Colonic mucosa (tissue), 4 donors: ENCODE data around the gene BBX. TPM values are rescaled to one million over a fixed set of nuclear protein-coding genes. Genes with fewer than 3 reads are reported as not detected.

Source experiments
- DNase-seq: peaks from one replicate; pipeline ENCODE4 v3.0.0-alpha.2; 2020
- H3K27ac ChIP-seq: fragments of 200-600 bp; one replicate; pipeline ENCODE4 v1.8.0; 2021
- H3K27me3 ChIP-seq: fragments of 200-600 bp; one replicate; pipeline ENCODE4 v1.8.0; 2021
- H3K36me3 ChIP-seq: fragments of 200-600 bp; one replicate; pipeline ENCODE4 v1.8.0; 2021
- H3K4me1 ChIP-seq: fragments of 200-600 bp; one replicate; pipeline ENCODE4 v1.8.0; 2021; ENCODE audit warnings: mild to moderate bottlenecking
- H3K4me3 ChIP-seq: fragments of 200-600 bp; one replicate; pipeline ENCODE4 v1.8.0; 2021
- H3K9ac ChIP-seq, 2 donors: one replicate each; pipeline ENCODE4 v1.7.0; 2013; ENCODE audit warnings: control low read depth in 2 of 2, low read depth in 2 of 2, low read length in 2 of 2
- H3K9me3 ChIP-seq: fragments of 200-600 bp; one replicate; pipeline ENCODE4 v1.8.0; 2021
- CTCF ChIP-seq: fragments of 200-600 bp; IDR thresholded peaks from one replicate; pipeline ENCODE4 v1.8.0; 2022; ENCODE audit warnings: antibody characterized with exemption, mild to moderate bottlenecking
- intact Hi-C: fragments of 100-400 bp; cut with DNase I; formaldehyde crosslinking; loops from one replicate; pipeline ENCODE4 v1.14.1; 2022
- total RNA-seq, 2 donors: library from RNA; stranded (reverse); fragmentation: NEBNext Ultra II Directional in 1 of 2; extraction: Animal tissue kit (Norgen Biotek cat#: 25700) in 1 of 2; gene quantifications; one replicate each; pipeline ENCODE4 v1.2.1, GENCODE V29; 2021
- donor health status: healthy.
- donor health status: DM: no; HTN: no; CAD: no.
- donor health status: DM: no; HTN: no; CAD: no.

The BBX gene
- total RNA-seq, 2 donors from 2014 or later, result 21.5 to 44.3 TPM

- no peak for DNase-seq
- Histone ChIP-seq H3K9ac (no peak overlapping the region), H3K4me1 (no peaks in the 10 kb centered on the region), H3K9me3 (no peaks in the 10 kb centered on the region), H3K27me3 (no peaks in the 10 kb centered on the region), H3K27ac (no peak overlapping the region), H3K36me3 (no peaks in the 10 kb centered on the region), H3K4me3 (no peak overlapping the region)
- TF ChIP-seq CTCF, result no peak
- intact Hi-C loops, result loop anchor here (5.0 kb wide), 2 partner anchors 62 to 172 kb away; no protein-coding TSS in a partner anchor
These were observed 152.6 kb downstream of the BBX start for GRCh38 chr3:107675233-107675900.

GRCh38 chr3:107676469-107677309 lies 153.9 kb downstream of the BBX start:
- H3K9me3 ChIP-seq, result no peaks in the 10 kb centered on the region
- intact Hi-C loops, result loop anchor here (5.0 kb wide), 2 partner anchors 61 to 171 kb away; no protein-coding TSS in a partner anchor
- no peaks in the 10 kb centered on the region for H3K27me3 ChIP-seq
- no peak overlapping the region for H3K27ac ChIP-seq
- TF ChIP-seq CTCF, result peak; percentile 50
- H3K4me3 ChIP-seq, result no peak overlapping the region
- no peaks in the 10 kb centered on the region for H3K36me3 ChIP-seq
- no peak for DNase-seq
- H3K9ac ChIP-seq, result no peak overlapping the region
- H3K4me1 ChIP-seq, result no peaks in the 10 kb centered on the region

GRCh38 chr3:107679921-107680320 lies 157.2 kb downstream of the BBX start:
- H3K36me3 ChIP-seq, result no peaks in the 10 kb centered on the region
- no peaks in the 10 kb centered on the region for H3K9me3 ChIP-seq
- H3K27ac ChIP-seq, result no peak overlapping the region
- H3K9ac ChIP-seq, result no peak overlapping the region
- no peak for DNase-seq
- no peaks in the 10 kb centered on the region for H3K4me1 ChIP-seq
- H3K27me3 ChIP-seq, result no peaks in the 10 kb centered on the region
- TF ChIP-seq CTCF, result no peak
- intact Hi-C loops, result loop anchor here (5.0 kb wide), 2 partner anchors 57 to 167 kb away; no protein-coding TSS in a partner anchor
- H3K4me3 ChIP-seq, result no peak overlapping the region

GRCh38 chr3:107680698-107681097 lies 157.9 kb downstream of the BBX start:
- TF ChIP-seq CTCF, result no peak
- intact Hi-C loops, result no loop called here
- H3K4me3 ChIP-seq, result no peak overlapping the region
- H3K9me3 ChIP-seq, result no peaks in the 10 kb centered on the region
- H3K27me3 ChIP-seq, result no peaks in the 10 kb centered on the region
- H3K4me1 ChIP-seq, result no peaks in the 10 kb centered on the region
- no peak overlapping the region for H3K9ac ChIP-seq
- no peak overlapping the region for H3K27ac ChIP-seq
- no peak for DNase-seq
- no peaks in the 10 kb centered on the region for H3K36me3 ChIP-seq

GRCh38 chr3:107681396-107681795 lies 158.6 kb downstream of the BBX start:
- Histone ChIP-seq H3K36me3 (no peaks in the 10 kb centered on the region), H3K4me3 (no peak overlapping the region), H3K4me1 (no peaks in the 10 kb centered on the region), H3K9ac (no peak overlapping the region), H3K27me3 (no peaks in the 10 kb centered on the region), H3K27ac (no peak overlapping the region), H3K9me3 (no peaks in the 10 kb centered on the region)
- DNase-seq, result no peak
- intact Hi-C loops, result no loop called here
- TF ChIP-seq CTCF, result no peak
